Stimulated activated naive CD4-positive, alpha-beta T cell treated with Interleukin-2 at 50 U/mL for 16 hours (primary cell): ENCODE data around the gene PPIL1.

Source experiments
- DNase-seq: peaks from one replicate; lab custom pipeline; 2025; lab: John Stamatoyannopoulos, UW

The PPIL1 gene

DNA sequence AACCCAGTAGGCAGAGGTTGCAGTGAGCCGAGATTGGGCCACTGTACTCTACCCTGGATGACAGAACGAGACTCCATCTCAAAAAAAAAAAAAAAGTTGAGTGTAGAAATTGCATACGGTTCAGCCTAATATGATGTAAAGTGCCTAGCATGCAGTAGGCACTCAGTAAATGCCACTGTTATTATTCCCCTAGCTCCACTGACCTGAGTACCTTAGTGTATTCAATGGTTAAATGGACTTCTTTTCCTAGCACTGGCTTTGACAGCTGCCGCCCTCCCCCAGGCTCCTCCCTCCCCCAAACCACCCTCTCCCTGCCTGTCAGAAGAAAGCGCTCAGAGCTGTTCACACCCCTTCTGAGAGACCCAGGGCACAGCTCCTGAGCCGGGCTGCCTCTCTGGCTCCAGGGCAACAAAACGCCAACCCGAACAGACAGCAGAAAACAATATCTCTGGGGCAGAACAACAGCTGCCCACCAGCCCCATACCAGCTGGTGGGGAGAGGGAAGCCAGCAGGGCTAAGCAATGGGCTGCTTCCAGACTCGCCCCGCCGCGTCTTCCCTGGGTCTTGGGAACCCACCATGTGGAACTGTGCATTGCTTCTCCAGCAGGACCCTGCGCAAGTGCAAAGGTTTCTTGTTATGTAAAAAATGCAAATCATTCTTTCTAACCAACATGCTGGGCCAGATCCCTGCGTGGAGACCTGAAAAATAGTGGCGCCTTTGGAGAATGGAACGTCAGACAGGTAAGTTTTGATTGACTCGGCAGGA, 39.8 kb downstream of the PPIL1 start:
- DNase-seq = no peak

DNA sequence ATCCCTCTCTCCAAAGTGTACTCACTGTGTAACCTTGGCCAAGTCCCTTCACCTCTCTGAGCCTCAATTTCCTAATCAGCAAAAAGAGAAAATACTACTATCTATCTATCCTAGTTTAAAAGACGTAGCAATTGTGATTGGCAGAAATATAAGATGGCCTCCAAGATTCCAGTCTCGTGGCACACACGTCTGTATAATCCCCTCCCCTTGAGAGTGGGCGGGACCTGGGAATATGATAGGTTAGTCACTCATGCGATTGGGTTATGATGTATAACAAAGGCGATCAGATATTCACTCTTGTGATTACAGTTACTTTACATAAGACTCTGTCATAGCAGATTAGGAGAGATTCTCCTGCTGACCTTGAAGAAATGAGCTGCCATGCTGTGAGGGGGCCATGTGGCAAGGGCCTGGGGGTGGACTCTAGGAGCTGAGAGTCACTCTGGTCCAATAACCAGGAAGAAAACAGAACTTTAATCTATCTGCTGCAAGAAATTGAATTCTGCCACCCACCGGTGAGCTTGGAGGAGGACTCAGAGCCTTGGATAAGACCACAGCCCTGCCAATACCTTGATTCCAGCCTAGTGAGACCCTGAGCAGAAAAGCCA, 41.3 kb downstream of the PPIL1 start:
- DNase-seq = no peak

DNA sequence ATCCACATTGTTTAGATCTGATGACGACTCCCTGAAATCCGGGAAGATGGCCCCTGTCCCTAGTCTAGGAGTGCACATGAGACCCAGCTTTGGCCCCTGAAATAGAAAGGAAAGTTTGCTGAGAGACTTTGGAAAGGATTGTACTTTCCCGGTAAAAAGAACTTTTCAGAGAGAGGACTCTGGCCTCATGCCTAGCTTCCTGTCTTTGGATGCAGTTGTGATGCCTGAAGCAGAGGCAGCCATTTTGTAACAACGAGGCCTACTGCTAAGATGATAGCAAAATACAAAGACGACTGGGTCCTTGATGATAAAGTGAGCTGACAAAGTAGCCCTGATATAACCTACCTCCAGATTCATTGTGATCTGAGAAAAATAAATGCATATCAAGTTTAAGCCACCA, 42.3 kb downstream of the PPIL1 start:
- DNase-seq = no peak

DNA sequence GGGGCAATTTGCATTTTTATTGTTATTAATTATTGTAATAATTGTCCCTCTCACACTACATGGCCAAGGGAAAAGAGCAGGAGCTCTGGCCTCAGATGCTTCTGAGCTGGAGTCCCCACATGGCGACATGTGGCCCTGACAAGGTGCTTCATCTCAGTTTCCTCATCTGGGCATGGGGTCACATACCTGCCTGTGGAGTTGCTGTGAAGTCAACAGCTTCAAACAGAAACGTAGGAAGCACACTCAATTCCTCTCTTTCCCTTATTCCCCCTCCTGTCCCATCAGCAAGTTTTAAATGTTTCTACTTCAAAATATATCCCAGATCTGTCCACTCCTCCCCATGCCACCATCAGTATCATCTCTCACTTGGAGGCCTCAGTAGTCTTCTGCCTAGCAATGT, 44.0 kb downstream of the PPIL1 start:
- DNase-seq = no peak

DNA sequence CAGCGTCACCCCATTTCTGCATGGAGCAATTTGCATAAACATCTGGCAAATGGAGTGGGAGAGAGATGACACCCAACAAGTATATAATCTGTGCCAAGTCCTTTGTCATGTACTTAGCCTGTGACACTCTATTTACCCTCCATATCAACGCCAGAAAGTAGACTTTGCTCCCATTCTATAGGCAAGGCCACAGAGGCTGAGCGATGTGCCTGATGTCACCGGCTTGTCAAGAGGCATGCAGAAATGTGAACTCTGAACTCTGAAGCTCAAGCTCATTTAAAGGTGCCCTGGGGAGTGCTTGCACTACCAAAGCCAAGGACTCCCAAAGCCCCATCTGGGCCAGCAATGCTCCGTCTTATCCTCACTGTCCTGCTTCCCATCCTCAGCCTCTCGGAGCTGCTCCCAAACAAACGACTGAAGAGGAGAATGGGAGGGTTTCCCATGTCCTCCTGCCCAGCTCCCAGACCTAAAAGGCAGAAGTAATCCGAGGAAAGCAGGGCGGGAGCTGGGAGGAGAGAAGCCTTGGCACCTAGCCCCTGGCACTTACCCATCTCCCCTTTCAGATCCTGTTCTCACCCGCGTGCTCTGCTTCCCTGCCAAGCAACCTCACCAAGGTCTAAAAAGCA, 44.6 kb downstream of the PPIL1 start:
- DNase-seq = no peak

DNA sequence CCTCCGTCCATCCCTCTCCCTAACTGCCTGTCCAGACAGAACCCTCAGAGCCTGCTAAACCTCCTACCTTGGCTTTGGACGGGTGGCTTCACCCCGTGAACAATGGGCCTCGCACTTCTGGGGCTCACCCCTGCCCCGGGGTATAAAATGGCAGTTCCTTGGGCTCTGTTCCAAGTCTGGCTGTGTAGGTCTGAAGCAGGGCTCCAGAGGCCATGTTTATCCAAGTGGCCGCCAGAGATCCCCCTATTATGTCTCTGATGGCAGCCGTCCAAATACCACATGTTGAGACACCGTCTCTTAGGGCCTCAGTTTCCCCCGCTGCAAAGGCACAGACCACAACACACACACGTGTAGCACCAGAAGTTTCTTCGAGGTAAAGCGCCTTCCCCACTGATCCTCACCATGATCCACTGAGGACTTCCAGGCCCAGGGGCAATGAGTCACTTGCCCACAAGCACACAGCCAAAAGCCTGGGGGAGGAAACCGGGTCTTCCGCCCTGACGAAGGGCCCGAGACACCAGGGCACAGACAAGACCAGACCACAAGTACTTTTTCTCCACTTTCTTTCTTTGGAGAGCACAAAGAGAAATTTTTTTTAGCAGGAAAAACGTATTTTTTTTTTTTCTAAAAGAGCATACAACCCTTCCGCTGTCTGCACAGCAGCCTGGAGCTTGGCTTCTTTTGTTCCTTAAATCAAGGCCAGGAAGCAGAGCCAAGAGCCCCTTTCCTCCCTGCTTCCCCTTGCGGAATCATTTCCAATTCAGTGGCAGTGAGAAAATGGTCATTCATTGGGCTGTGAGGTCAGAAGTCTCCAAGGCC, 47.1 kb downstream of the PPIL1 start:
- DNase-seq = peak; percentile 7

DNA sequence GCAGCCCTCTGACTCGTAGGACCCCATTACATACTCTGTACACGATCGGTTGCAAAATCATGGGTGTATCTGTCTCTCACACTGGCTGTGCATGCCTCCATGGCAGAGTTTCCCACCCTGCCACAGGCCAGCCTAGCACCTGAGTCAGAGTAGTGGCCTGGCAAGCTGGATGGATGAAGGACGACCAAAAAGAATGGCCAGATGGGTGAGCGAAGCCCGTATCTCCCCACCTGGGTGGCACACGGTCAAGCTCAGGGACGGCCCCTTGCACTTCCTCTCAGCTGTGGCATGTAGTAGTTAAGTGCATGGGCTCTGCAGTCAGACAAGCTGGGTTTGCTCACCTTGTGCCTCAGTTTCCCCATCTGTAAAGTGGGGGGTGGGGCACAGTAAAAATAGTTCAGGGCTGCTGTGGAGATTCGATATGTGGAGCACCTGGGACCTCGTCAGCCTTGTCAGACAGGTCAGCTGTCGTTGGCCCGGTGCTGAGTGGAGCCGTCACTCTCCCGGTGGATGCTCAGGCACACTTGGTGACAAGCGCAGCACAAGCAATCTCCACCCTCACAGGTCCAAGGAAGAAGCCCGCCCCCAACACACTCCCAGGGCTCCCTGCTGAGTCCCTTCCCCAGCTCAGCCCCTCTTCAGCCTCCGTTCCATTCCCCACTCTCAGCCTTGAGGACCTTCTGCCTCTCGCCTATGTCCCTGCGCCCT, 47.9 kb downstream of the PPIL1 start:
- DNase-seq = no peak

DNA sequence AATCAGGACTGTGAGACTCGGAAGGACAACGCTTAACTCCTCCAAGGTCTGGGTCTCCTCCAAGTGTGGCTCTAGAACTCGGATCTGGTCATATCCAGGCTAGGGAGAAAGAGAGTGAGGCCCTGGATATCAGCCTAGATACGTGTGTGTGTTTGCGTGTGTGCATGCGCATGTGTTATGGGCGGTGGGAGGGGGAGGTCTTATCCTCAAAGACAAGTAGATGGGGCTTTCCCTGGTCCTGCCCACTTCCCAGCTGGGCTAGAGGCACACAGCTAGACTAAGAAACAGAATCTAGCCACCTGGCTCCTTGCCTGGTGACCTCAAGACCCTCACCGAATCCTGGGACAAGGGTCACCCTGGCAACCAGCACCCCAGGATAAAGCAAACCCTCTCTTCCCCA, 48.6 kb downstream of the PPIL1 start:
- no peak for DNase-seq

DNA sequence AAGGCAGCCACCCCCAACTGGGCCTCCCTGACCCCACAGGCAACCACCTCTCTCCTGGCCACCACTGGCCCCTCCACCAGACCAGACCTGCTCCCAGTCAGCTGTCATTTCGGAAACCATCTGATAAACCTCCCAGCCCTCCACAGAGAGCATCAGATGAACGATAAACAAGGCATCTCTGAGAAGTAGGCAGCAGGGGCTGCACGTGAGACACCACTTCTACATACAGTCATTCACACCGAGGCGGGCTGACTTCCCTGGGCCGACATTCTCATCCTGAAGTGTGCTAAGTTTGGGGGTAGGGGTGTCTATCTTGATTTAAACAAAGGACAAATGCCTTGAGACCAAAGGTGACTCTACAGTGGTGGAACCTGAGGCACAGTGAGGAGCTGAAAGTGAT, 49.2 kb downstream of the PPIL1 start:
- no peak for DNase-seq

DNA sequence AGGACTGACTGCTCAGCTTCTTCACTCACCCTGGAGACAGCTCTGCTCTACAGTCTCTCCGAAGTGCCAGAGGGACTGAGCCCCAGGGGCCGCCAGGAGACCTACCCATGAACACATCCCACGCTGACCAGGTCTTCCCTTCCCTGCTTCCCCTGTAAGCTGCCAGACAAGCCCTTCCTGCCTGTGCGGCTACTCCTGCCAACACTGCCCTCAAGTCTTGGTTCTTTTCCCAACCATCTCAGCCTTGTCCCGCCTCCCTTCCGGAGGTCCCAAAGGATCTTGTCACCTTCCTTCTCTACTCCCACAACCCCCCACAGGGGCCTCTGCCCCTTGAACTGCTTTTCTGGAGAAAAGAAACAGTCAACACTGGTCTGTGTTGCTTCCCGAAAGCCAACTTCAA, 50.4 kb downstream of the PPIL1 start:
- no peak for DNase-seq

DNA sequence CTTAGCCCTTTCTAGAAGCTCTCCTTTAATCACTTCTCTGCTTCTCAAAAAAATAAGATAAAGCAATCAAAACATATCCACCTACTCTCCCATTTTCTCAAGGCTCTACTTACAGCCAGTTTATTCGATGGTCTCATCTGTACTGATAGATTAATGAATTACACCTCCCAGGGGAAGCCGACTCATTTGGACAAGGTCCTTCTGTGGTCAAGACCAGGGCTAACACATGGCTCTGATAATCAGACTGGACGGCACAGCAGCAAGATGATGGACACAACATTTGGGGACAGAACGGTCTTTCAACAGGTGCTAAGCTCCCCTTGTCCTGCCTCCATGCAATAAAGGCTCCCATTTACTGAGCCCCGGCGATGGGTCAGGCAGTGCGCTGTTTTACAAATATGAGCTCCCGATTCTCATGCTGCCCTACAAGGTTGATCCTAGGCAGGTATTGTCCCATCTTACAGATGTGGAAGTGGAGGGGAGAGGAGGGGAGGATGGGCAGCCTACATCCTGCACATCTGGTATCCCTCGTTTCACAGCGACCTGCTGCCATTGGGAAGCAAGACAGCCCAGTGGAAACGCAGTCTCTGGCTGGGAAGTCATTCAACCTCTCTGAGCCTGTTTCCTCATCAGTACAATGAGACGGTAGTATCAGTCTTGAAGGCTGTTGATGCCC, 51.0 kb downstream of the PPIL1 start:
- DNase-seq = no peak

DNA sequence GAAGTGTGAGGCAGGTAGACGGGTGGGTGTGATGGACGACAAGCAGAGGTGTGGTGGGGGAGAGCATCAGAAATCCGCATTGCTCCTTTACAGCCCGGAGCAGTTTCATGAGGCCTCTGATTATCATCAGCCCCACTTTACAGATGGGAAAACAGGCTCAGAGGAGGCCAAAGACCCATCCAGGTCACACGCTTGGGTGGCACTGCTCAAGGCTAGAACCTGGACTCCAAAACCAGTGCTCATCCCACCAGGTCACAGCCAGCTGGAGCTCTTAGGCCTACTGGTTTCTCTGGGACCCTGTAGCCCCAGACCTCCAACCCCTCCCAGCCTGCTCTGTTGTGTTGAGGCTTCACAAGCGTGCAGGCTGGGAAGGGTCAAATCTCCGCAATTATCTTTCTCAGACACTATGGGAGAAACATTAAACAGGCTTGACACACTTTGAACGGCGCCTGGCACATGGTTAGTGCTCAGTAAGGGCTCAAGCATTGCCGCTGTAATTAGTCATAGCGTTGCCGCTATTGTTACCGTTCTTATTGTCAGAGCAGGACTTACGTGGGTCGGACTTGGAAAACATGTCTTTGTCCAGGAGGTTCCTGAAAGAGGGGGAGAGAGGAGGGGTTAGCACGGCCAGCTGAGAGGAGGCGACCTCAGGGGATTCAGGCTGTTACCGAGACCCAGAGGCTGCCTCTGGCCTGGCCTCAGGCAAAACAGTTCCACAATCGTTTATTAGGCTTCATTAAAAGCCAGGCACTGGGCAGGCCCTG, 51.9 kb downstream of the PPIL1 start:
- no peak for DNase-seq

DNA sequence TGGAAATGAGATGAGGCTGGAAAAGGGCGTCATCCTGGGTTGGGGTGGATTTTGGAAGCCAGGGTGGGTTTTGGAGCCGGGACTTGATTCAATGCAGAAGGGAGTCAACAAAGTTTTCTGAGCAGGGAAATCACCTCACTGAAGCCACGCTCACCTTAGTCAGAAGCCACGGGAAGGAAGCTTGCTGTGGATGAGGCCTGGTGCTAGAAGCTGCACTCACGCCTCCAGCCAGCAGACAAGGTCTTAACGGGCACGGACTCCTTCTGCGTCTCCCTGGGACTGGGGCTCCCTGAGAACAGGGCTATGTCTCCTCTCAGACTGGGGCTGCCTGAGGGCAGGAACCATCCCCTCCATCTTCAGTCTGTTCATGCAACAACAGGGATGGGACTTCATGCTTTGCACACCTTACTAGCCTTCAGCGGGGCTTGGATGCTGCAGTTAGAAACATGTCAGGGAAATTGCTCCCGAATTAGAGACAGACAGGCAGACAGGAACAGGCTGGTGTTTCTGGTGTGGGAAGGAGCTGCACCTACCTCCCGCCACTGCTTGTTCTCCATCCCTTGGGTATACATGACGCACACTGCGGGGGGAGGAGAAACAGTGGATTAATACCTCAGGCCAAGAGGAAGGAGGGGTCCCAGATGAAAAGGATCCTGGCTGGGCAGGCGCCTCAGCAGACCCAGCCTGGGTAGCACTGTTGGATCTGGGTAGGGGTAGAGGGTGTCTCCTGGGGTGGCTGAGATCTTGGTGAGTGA, 52.8 kb downstream of the PPIL1 start:
- DNase-seq = no peak

DNA sequence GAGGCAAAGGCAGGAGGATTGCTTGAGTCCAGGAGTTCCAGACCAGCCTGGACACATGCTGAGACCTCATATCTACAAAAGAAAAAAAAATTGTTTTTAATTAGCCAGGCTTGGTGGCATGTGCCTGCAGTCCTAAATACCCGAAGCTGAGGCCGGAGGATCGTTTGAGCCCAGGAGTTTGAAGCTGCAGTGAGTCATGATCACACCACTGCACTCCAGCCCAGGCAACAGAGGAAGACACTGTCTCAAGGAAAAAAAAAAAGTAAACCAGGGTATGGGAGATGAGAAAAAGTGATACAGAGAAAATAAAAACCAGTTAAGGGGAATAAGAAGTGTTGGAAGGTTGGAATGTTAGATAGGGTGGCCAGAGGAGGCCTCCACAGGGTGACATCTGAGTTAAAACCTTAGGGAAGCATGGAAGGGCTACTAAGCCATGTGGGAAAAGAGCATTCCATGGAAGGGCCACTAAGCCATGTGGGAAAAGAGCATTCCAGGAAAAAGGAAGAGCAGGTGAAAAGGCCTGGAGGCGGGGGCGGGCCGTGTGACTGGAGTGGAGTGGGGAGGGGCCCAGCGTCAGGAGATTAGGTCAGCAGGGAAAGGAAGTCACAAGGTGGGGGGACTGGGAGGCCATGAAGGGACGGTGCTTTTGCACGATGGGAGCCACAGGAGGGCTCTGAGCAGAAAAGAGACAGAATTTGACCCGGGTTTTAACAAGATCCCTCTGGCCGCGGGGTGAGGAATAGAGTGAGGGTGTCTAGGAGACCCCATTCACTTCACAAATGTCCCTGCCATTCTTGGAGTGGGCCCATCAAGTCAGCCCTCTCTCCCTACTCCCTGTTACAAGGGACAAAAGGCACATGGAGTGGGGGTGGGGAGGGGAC, 53.7 kb downstream of the PPIL1 start:
- DNase-seq = no peak

DNA sequence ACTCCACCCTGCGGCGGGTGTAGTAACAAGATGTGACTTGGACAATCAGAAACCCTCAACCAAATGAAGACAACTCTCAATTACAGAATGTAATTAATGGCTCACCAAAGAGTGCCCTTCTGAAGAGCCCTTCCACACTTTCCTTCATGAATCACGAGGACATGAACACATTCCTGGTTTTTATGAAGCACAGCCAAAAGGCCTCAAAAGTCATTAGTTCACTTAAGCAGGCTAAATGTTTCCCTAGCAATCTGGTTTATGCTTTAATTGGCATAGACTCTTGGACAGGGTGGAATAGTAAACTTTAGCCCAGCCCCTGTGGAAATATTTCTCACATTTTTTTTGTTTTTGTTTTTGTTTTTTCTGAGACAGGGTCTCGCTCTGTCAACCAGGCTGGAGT, 55.8 kb downstream of the PPIL1 start:
- no peak for DNase-seq

DNA sequence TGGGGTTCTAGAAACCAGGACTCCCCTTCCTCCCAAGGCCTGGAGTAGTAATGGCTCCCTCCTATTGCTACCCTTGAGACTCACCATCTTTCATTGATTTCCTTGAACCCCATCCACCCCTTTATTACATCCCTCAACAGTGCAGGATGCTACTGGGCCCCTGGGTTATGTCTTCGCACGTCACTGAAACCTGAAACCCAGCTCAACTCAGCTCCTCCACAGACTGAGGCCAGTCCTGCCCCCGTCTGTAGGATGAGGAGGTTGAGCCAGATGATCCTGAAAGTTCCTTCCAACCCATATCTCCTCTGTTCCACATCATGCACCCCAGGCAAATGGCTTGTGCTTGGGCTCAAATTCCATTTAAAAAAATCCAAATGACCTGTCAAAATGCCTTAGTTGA, 56.8 kb downstream of the PPIL1 start:
- no peak for DNase-seq

DNA sequence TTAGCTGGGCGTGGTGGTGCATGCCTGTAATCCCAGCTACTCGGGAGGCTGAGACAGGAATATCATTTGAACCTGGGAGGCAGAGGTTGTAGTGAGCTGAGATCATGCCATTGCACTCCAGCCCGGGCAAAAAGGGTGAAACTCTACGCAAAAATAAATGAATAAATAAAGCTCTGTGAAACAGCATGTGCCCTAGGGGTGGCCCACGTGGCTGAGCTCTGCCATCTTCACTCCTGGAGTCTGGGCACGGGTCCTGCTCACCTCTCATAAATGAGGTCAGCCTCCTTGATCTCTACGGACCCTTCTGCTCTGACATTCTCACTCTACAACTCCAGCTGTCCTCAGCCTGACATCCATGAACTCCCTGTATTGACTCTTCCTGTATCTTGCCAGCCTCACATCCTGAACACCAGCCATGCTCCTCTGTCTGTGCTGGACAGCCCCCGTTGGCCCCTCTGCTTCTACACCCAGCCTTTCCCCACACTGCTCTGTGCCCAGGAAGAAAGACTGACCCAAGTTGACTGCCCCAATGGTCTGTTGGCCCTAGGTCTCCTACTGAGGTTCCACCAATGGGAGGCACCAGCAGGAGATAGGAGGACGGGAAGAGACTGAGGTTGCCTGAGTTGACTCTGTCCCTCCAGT, 57.3 kb downstream of the PPIL1 start:
- no peak for DNase-seq

DNA sequence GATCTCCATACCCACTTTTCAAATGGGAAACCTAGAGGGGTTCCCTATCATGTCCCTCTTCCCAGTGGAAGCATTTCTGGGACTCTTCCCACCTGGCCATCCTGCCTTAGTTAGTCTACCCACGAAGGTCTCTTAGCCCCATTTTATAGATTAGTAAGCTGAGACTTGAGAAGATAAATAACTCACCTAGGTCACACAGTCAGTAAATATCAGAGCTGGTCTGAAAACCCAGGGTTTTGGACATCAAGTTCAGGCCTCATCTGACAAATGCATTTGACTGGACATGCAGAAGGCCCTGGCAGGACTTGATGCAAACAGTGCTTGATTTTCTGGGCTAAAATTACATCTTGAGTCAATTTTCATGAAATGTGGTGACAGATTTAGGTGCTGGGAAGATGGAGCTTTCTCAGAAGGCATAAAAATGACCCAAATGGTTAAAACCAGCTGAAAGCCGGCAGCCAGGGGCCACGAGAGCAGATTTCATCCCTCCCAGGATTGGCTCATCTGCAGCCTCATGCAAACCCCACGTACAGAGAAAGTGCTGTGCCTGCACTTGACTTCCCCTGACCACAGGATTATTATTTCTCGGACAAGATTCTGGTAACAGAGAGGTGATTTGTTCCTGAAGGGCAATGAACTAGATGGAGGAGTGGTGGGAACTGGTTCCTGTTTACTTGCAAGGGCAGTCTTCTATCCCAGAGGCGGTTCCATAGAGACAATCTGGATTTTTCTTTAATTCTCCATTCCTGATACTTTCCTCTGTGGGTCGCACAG, 58.5 kb downstream of the PPIL1 start:
- no peak for DNase-seq
